ENCODE data around the gene FBLN5. TPM values are rescaled to one million over a fixed set of nuclear protein-coding genes. Genes with fewer than 3 reads are reported as not detected.

The FBLN5 gene
- polyA plus RNA-seq, 1 of the 3 experiments (the other 2 are of a cell fraction) = 39.8 TPM

GRCh38 chr14:91870890-91871289, 76.6 kb downstream of the FBLN5 start:
- no peaks in the 10 kb centered on the region for H4K20me1 ChIP-seq (ENCODE audit: insufficient read depth)
- peaks cover 15 to 67% of the 10 kb centered on the region in 2 experiments for H3K36me3 ChIP-seq (replicated peaks in 1 of 2; ENCODE audit: control insufficient read depth in 1 of 2, insufficient read depth in 2 of 2, low read length in 1 of 2)
- no peak overlapping the region for H3K4me3 ChIP-seq (ENCODE audit: low read depth in 2 of 2, low read length in 1 of 2)
- H3K9me2 ChIP-seq = no peaks in the 10 kb centered on the region
- H3K9me3 ChIP-seq = no peaks in the 10 kb centered on the region
- no peak overlapping the region for H2AFZ ChIP-seq (ENCODE audit: low read depth)
- no peak overlapping the region for H3K27ac ChIP-seq (ENCODE audit: low read depth in 2 of 2, low read length in 1 of 2)
- 56% methylated on average over 2 of the region's 2 CpGs for WGBS (ENCODE audit: low lambda C conversion rate)
- H3K4me2 ChIP-seq = no peak overlapping the region
- H3K79me2 ChIP-seq (ENCODE audit: insufficient read depth) = no peaks in the 10 kb centered on the region
- no peaks in the 10 kb centered on the region for H3K4me1 ChIP-seq (ENCODE audit: control insufficient read depth in 1 of 2, insufficient read depth in 2 of 2, low read depth in 1 of 2, low read length in 1 of 2)
- H3K9ac ChIP-seq = no peak overlapping the region
- DNase-seq = no peak
- CTCF ChIA-PET = no interaction called here
- TF ChIP-seq EZH2phosphoT487 (IDR thresholded peaks at IDR 0.05; ENCODE audit: borderline replicate concordance, low read depth) (no peak), ZBTB33 (IDR thresholded peaks at IDR 0.05; ENCODE audit: borderline replicate concordance, low read depth) (no peak)
- POLR2A ChIA-PET = no interaction called here
- no peaks in the 10 kb centered on the region for H3K27me3 ChIP-seq (ENCODE audit: insufficient read depth)
- no peaks in the 10 kb centered on the region for H3F3A ChIP-seq (replicated peaks; ENCODE audit: insufficient read depth)

GRCh38 chr14:91870001-91870400, 77.5 kb downstream of the FBLN5 start:
- no peak overlapping the region for H3K9ac ChIP-seq
- no peak overlapping the region for H3K4me3 ChIP-seq (ENCODE audit: low read depth in 2 of 2, low read length in 1 of 2)
- TF ChIP-seq YY1 (IDR thresholded peaks at IDR 0.05; ENCODE audit: low read depth) = no peak
- no peak for TF ChIP-seq MEF2A (IDR thresholded peaks at IDR 0.05; ENCODE audit: borderline replicate concordance, low read depth)
- no peak for TF ChIP-seq NRF1 (IDR thresholded peaks at IDR 0.05; ENCODE audit: low read depth, low read length)
- no peak for TF ChIP-seq RFX5 (IDR thresholded peaks at IDR 0.05; ENCODE audit: low read length)
- TF ChIP-seq FOSL2 (IDR thresholded peaks at IDR 0.05; ENCODE audit: borderline replicate concordance, low read depth) = no peak
- no peak for TF ChIP-seq NFIC (IDR thresholded peaks at IDR 0.05; ENCODE audit: borderline replicate concordance)
- TF ChIP-seq TCF12 (IDR thresholded peaks at IDR 0.05) = no peak
- no peak for TF ChIP-seq IRF3 (IDR thresholded peaks at IDR 0.05; ENCODE audit: low read depth, low read length)
- no peak for TF ChIP-seq SIN3A (IDR thresholded peaks at IDR 0.05; ENCODE audit: borderline replicate concordance, low read depth, low read length)
- TF ChIP-seq RAD21 (IDR thresholded peaks at IDR 0.05; ENCODE audit: low read length) = no peak
- TF ChIP-seq CHD2 (IDR thresholded peaks at IDR 0.05; ENCODE audit: low read length, partially characterized antibody) = no peak
- TF ChIP-seq ELF1 (IDR thresholded peaks at IDR 0.05) = no peak
- TF ChIP-seq PBX3 (IDR thresholded peaks at IDR 0.05) = no peak
- no peak for TF ChIP-seq EZH2phosphoT487 (IDR thresholded peaks at IDR 0.05; ENCODE audit: borderline replicate concordance, low read depth)
- TF ChIP-seq GABPA (IDR thresholded peaks at IDR 0.05; ENCODE audit: low read depth) = no peak
- no peak for TF ChIP-seq FOXM1 (IDR thresholded peaks at IDR 0.05; ENCODE audit: low read depth)
- TF ChIP-seq EP300 (IDR thresholded peaks at IDR 0.05; ENCODE audit: borderline replicate concordance in 1 of 2, low read depth in 1 of 2, low read length in 1 of 2) = no peak
- no peaks in the 10 kb centered on the region for H3K9me3 ChIP-seq
- 25% methylated on average over 13 of the region's 16 CpGs for WGBS (ENCODE audit: low lambda C conversion rate)
- no peaks in the 10 kb centered on the region for H4K20me1 ChIP-seq (ENCODE audit: insufficient read depth)
- CTCF ChIA-PET = no interaction called here
- H3K27me3 ChIP-seq (ENCODE audit: insufficient read depth) = no peaks in the 10 kb centered on the region
- no peaks in the 10 kb centered on the region for H3K9me2 ChIP-seq
- POLR2A ChIA-PET = no interaction called here
- H3F3A ChIP-seq (replicated peaks; ENCODE audit: insufficient read depth) = no peaks in the 10 kb centered on the region
- H2AFZ ChIP-seq (ENCODE audit: low read depth) = no peak overlapping the region
- no peaks in the 10 kb centered on the region for H3K79me2 ChIP-seq (ENCODE audit: insufficient read depth)
- DNase-seq = no peak
- H3K4me1 ChIP-seq (ENCODE audit: control insufficient read depth in 1 of 2, insufficient read depth in 2 of 2, low read depth in 1 of 2, low read length in 1 of 2) = no peaks in the 10 kb centered on the region
- no peak overlapping the region for H3K27ac ChIP-seq (ENCODE audit: low read depth in 2 of 2, low read length in 1 of 2)
- peaks cover 15 to 59% of the 10 kb centered on the region in 2 experiments for H3K36me3 ChIP-seq (replicated peaks in 1 of 2; ENCODE audit: control insufficient read depth in 1 of 2, insufficient read depth in 2 of 2, low read length in 1 of 2)
- H3K4me2 ChIP-seq = no peak overlapping the region
